Forelimb muscle (tissue), 1 donor: ENCODE data around the gene GIMAP7. TPM values are rescaled to one million over a fixed set of nuclear protein-coding genes. Genes with fewer than 3 reads are reported as not detected.
"Not testable (repeated sequence)": the region's sequence is repeated elsewhere in the genome, so short reads cannot be mapped to it uniquely, and the experiment has no call there.

ENCODE experiments used
- DNase-seq: peaks from one replicate; pipeline ENCODE4 v3.0.0-alpha.2; 2013; ENCODE audit warnings: low read depth
- polyA plus RNA-seq: library from polyadenylated mRNA; unstranded; fragments of 120-200 nt; gene quantifications from one replicate; pipeline ENCODE4 v1.2.1, GENCODE V29; 2013; ENCODE audit not compliant: insufficient read length

Gene GIMAP7
- polyA plus RNA-seq, 1 donor, result 9.3 TPM

GRCh38 chr7:150513758-150514157 lies 914 bp upstream of the GIMAP7 start:
- no peak for DNase-seq

GRCh38 chr7:150515248-150516147 lies 826 bp downstream of the GIMAP7 start:
- no peak for DNase-seq

GRCh38 chr7:150516956-150517745 lies 2.5 kb downstream of the GIMAP7 start:
- DNase-seq, result no peak

GRCh38 chr7:150519310-150519709 lies 4.6 kb downstream of the GIMAP7 start:
- DNase-seq, result no peak

- DNase-seq, result no peak
Observed at GRCh38 chr7:150520145-150520544, 5.5 kb downstream of the GIMAP7 start.

- DNase-seq, result not testable (repeated sequence)
Observed at GRCh38 chr7:150522931-150523330, 8.3 kb downstream of the GIMAP7 start.

- DNase-seq, result no peak
Observed at GRCh38 chr7:150524018-150524417, 9.3 kb downstream of the GIMAP7 start.

GRCh38 chr7:150531704-150532103 lies 17.0 kb downstream of the GIMAP7 start:
- no peak for DNase-seq

- no peak for DNase-seq
Observed at GRCh38 chr7:150538259-150538658, 23.6 kb downstream of the GIMAP7 start.

GRCh38 chr7:150553163-150553562 lies 38.5 kb downstream of the GIMAP7 start:
- DNase-seq, result no peak

- no peak for DNase-seq
Observed at GRCh38 chr7:150556521-150557138, 42.0 kb downstream of the GIMAP7 start.

GRCh38 chr7:150560486-150560885 lies 45.8 kb downstream of the GIMAP7 start:
- no peak for DNase-seq

GRCh38 chr7:150562919-150563318 lies 48.2 kb downstream of the GIMAP7 start:
- DNase-seq, result no peak

GRCh38 chr7:150564006-150564405 lies 49.3 kb downstream of the GIMAP7 start:
- no peak for DNase-seq

- no peak for DNase-seq
Observed at GRCh38 chr7:150564566-150564965, 49.9 kb downstream of the GIMAP7 start.

- no peak for DNase-seq
Observed at GRCh38 chr7:150565239-150565638, 50.6 kb downstream of the GIMAP7 start.

GRCh38 chr7:150566123-150566522 lies 51.5 kb downstream of the GIMAP7 start:
- no peak for DNase-seq

GRCh38 chr7:150566572-150566971 lies 51.9 kb downstream of the GIMAP7 start:
- DNase-seq, result no peak

GRCh38 chr7:150567169-150567568 lies 52.5 kb downstream of the GIMAP7 start, which contains the start of gene GIMAP4:
Gene GIMAP4, plus strand, starts transcription at chr7:150567390. Its CDS starts 2,512 bp downstream, at chr7:150569902.
- DNase-seq, result no peak

- no peak for DNase-seq
Observed at GRCh38 chr7:150567871-150568301, 53.2 kb downstream of the GIMAP7 start.

GRCh38 chr7:150568714-150569113 lies 54.0 kb downstream of the GIMAP7 start:
- no peak for DNase-seq
